Kidney (tissue), 14 donors: Measurements from ENCODE around the gene MPRIP. TPM values are rescaled to one million over a fixed set of nuclear protein-coding genes. Genes with fewer than 3 reads are reported as not detected.

ENCODE experiments used
- DNase-seq, 5 donors: peaks; one replicate each; pipeline ENCODE4 v3.0.0-alpha.2; 2013 to 2020
- FAIRE-seq: peaks from 2 replicates; lab custom pipeline; 2012; peaks lifted over from hg19 to GRCh38; lab: Jason Lieb, UNC
- H3K27ac ChIP-seq, 2 donors: one replicate each; pipeline ENCODE4 v1.7.0; 2013; ENCODE audit warnings: low read depth in 2 of 2, low read length in 2 of 2, inconsistent platforms in 1 of 2
- H3K27me3 ChIP-seq: one replicate; pipeline ENCODE4 v1.7.1; 2013; ENCODE audit warnings: low read length, inconsistent platforms; ENCODE audit not compliant: control insufficient read depth, insufficient read depth
- H3K36me3 ChIP-seq, 3 donors: one replicate each; pipeline versions ENCODE4 v1.7.0 to v1.7.1; 2013; ENCODE audit warnings: low read length in 3 of 3, control low read depth in 1 of 3, inconsistent platforms in 1 of 3; ENCODE audit not compliant: insufficient read depth in 3 of 3, control insufficient read depth in 2 of 3
- H3K4me1 ChIP-seq, 3 donors: one replicate each; pipeline versions ENCODE4 v1.7.0 to v1.7.1; 2013; ENCODE audit warnings: low read length in 3 of 3, inconsistent platforms in 1 of 3, low read depth in 1 of 3; ENCODE audit not compliant: control insufficient read depth in 2 of 3, insufficient read depth in 2 of 3
- H3K4me3 ChIP-seq, 3 donors: one replicate each; pipeline versions ENCODE4 v1.7.0 to v1.8.1; 2013; ENCODE audit warnings: low read length in 3 of 3, control low read depth in 1 of 3, inconsistent platforms in 1 of 3
- H3K9ac ChIP-seq, 3 donors: one replicate each; pipeline versions ENCODE4 v1.7.0 to v1.7.1; 2013; ENCODE audit warnings: low read length in 3 of 3, control low read depth in 1 of 3, inconsistent platforms in 1 of 3
- H3K9me3 ChIP-seq, 3 donors: one replicate each; pipeline versions ENCODE4 v1.7.0 to v1.7.1; 2013; ENCODE audit warnings: low read length in 3 of 3, control low read depth in 1 of 3, inconsistent platforms in 1 of 3; ENCODE audit not compliant: control insufficient read depth in 2 of 3, insufficient read depth in 1 of 3
- CTCF ChIP-seq: IDR thresholded peaks from 3 replicates; pipeline ENCODE4 v1.5.1; 2012; ENCODE audit warnings: mild to moderate bottlenecking, moderate library complexity, borderline replicate concordance; ENCODE audit not compliant: insufficient read depth; ENCODE audit errors: extremely low read depth
- intact Hi-C: fragments of 100-400 bp; cut with DNase I; formaldehyde crosslinking; loops from one replicate; pipeline ENCODE4 v1.11.1; 2022
- polyA plus RNA-seq: library from polyadenylated mRNA; stranded (reverse); fragments of 350-450 nt; fragmentation: Illumina TruSeq; extraction: RNeasy Lipid Tissue Mini Kit (QIAGEN cat#74804); gene quantifications from one replicate; pipeline ENCODE4 v1.2.3, GENCODE V29; 2014; ENCODE audit warnings: low read depth, low replicate concordance; ENCODE audit not compliant: insufficient read depth
- total RNA-seq: library from RNA; stranded (reverse); fragmentation: NEBNext Ultra II Directional; extraction: Animal tissue kit (Norgen Biotek cat#: 25700); gene quantifications from one replicate; pipeline ENCODE4 v1.2.1, GENCODE V29; 2021
- donor health status: control.
- donor health status: control.
- donor health status: control.
- donor health status: control.
- donor health status: control.
- donor health status: DM: yes; HTN: yes; CAD: no.
- donor health status: Normal renal cell carcinoma (clear cell type).

Gene MPRIP
- total and polyA plus RNA-seq, 2 donors from 2014 or later, result 120 to 250 TPM

GRCh38 chr17:17077101-17077500 lies 34.8 kb downstream of the MPRIP start:
- intact Hi-C loops, result no loop called here
- Histone ChIP-seq H3K36me3 (peaks cover 4 to 12% (median 10%) of the 10 kb centered on the region in 3 donors), H3K4me3 (no peak overlapping the region), H3K27me3 (no peaks in the 10 kb centered on the region), H3K4me1 (peaks cover 2 to 63% (median 54%) of the 10 kb centered on the region in 3 donors), H3K9me3 (no peaks in the 10 kb centered on the region), H3K27ac (no peak overlapping the region), H3K9ac (no peak overlapping the region)
- TF ChIP-seq CTCF, result no peak
- FAIRE-seq (no peak), DNase-seq (peak in 2 of 5 donors; percentile 5 to 11)

GRCh38 chr17:17077861-17078732 lies 35.8 kb downstream of the MPRIP start:
- Histone ChIP-seq H3K36me3 (peaks cover 4 to 16% (median 14%) of the 10 kb centered on the region in 3 donors), H3K27me3 (no peaks in the 10 kb centered on the region), H3K4me1 (peaks cover 2 to 56% (median 52%) of the 10 kb centered on the region in 3 donors), H3K4me3 (peak overlapping the region in 1 of 3 donors; percentile 38), H3K27ac (peak overlapping the region; percentile 53 to 78), H3K9ac (peak overlapping the region in 1 of 3 donors; percentile 12), H3K9me3 (no peaks in the 10 kb centered on the region)
- peak in 2 of 5 donors; percentile 24 to 52 for DNase-seq
- intact Hi-C loops, result no loop called here
- no peak for TF ChIP-seq CTCF
- no peak for FAIRE-seq

GRCh38 chr17:17078832-17079231 lies 36.6 kb downstream of the MPRIP start:
- peaks cover 2 to 50% (median 50%) of the 10 kb centered on the region in 3 donors for H3K4me1 ChIP-seq
- FAIRE-seq, result no peak

More at GRCh38 chr17:17078832-17079231, 36.6 kb downstream of the MPRIP start:
- peak in 2 of 5 donors; percentile 18 to 19 for DNase-seq
- TF ChIP-seq CTCF, result no peak
- H3K9me3 ChIP-seq, result no peaks in the 10 kb centered on the region
- H3K36me3 ChIP-seq, result peaks cover 4 to 16% (median 14%) of the 10 kb centered on the region in 3 donors
- no peak overlapping the region for H3K4me3 ChIP-seq
- no peak overlapping the region for H3K9ac ChIP-seq
- intact Hi-C loops, result no loop called here
- H3K27ac ChIP-seq, result peak overlapping the region in 1 of 2 donors; percentile 43
- no peaks in the 10 kb centered on the region for H3K27me3 ChIP-seq
